HFFc6 (cell line): ENCODE data around the gene WDR53. TPM values are rescaled to one million over a fixed set of nuclear protein-coding genes. Genes with fewer than 3 reads are reported as not detected.
A peak's percentile ranks its signal among the peaks of the same experiment; 100 is the strongest.
"Not testable (repeated sequence)": the region's sequence is repeated elsewhere in the genome, so short reads cannot be mapped to it uniquely, and the experiment has no call there.

Source experiments
- DNase-seq: peaks from one replicate; pipeline ENCODE4 v3.0.0-alpha.2; 2018
- H3K27ac Mint-ChIP-seq: 2 replicates; pipeline ENCODE4 v1.8.0; 2020; ENCODE audit warnings: mild to moderate bottlenecking, mixed read lengths
- H3K27me3 Mint-ChIP-seq: 2 replicates; pipeline ENCODE4 v1.8.0; 2021; ENCODE audit warnings: mild to moderate bottlenecking, moderate library complexity, mixed read lengths; ENCODE audit not compliant: insufficient read depth
- H3K36me3 Mint-ChIP-seq: 2 replicates; pipeline ENCODE4 v1.8.0; 2021; ENCODE audit warnings: low read depth, mixed read lengths
- H3K4me1 Mint-ChIP-seq: 2 replicates; pipeline ENCODE4 v1.8.0; 2020; ENCODE audit warnings: low read depth, mixed read lengths
- H3K4me3 Mint-ChIP-seq: 2 replicates; pipeline ENCODE4 v1.8.0; 2020; ENCODE audit warnings: mild to moderate bottlenecking, moderate library complexity, mixed read lengths
- H3K9me3 Mint-ChIP-seq: 2 replicates; pipeline ENCODE4 v1.8.0; 2020; ENCODE audit warnings: mild to moderate bottlenecking, mixed read lengths
- total RNA-seq, 6 experiments: library from RNA; stranded (reverse); fragmentation: NEBNext Ultra II Directional; extraction: Animal tissue kit (Norgen Biotek cat#: 25700); gene quantifications; 2 replicates in 1 of 6; 3 replicates in 5 of 6; pipeline ENCODE4 v1.2.3, GENCODE V29; 2021
- TF ChIP-seq, protein P1 (sequence below): fragments of 200-600 bp; sonication (generic); IDR thresholded peaks from 2 replicates; pipeline ENCODE4 v1.5.0; 2021; ENCODE audit warnings: antibody characterized with exemption, mild to moderate bottlenecking

Gene WDR53
- total RNA-seq, 6 experiments from 2014 or later, result 6.6 to 10.2 (median 9.1) TPM

DNA sequence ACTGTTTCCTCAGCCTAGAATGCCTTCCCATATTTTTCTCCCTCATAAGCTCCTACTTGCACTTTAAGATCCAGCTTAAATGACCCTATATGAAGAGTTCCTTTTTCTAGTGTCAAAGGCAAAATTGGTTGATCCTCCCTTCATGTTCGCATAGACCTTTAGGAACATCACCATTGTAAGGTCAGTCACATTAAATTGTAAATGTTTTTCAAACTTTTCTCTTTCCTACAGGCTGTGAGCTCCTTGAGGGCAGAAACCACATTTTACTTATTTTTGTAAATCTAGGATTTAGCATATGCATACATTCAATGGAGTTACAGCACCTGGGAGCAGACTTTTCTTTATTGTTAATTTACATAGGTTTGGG, 54.0 kb downstream of the WDR53 start:
- Mint-ChIP-seq H3K9me3 (peaks cover 2% of the 10 kb centered on the region; the same call in 1 of the 2 replicates), H3K4me3 (peak overlapping the region; percentile 3), H3K27me3 (no peaks in the 10 kb centered on the region; the same call in 1 of the 2 replicates), H3K36me3 (peaks cover under 1% of the 10 kb centered on the region; the same call in 1 of the 2 replicates), H3K27ac (no peak overlapping the region; the same call in 1 of the 2 replicates), H3K4me1 (peaks cover 22% of the 10 kb centered on the region)
- TF ChIP-seq, protein P1, sequence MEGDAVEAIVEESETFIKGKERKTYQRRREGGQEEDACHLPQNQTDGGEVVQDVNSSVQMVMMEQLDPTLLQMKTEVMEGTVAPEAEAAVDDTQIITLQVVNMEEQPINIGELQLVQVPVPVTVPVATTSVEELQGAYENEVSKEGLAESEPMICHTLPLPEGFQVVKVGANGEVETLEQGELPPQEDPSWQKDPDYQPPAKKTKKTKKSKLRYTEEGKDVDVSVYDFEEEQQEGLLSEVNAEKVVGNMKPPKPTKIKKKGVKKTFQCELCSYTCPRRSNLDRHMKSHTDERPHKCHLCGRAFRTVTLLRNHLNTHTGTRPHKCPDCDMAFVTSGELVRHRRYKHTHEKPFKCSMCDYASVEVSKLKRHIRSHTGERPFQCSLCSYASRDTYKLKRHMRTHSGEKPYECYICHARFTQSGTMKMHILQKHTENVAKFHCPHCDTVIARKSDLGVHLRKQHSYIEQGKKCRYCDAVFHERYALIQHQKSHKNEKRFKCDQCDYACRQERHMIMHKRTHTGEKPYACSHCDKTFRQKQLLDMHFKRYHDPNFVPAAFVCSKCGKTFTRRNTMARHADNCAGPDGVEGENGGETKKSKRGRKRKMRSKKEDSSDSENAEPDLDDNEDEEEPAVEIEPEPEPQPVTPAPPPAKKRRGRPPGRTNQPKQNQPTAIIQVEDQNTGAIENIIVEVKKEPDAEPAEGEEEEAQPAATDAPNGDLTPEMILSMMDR, result no peak
- no peak for DNase-seq

DNA sequence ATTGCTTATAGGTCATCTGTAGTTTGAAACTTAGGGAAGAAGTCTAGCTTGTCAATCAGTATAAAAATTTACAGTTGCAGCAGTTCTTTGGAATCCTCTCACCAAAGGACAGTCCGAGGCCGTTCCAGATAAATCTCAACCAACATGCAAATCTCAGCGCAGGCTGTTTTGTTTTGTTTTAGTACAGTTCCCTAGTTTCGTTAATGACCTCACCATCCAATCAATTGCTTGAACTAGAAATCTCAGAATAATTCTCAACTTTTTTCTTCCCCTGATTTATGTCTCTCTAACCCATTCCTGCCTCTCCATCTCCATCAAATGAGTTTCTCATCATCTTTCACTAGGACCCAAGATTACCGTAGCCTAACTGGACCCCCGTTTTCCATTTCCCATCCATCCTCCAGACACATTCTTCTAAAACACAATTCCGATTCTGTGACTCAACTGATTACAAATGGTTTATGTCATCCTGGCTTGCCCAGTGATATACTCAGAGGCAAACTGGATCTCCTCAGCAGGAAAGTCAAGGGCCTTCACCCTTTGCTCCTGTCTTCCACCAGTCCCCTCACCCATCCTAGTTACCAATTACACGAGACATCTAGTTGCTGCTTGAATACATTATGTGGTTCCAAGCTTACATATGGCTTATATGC, 54.5 kb downstream of the WDR53 start:
- Mint-ChIP-seq H3K36me3 (no peaks in the 10 kb centered on the region), H3K4me1 (peaks cover 17% of the 10 kb centered on the region), H3K9me3 (no peaks in the 10 kb centered on the region), H3K27ac (peak overlapping the region; percentile 6), H3K27me3 (no peaks in the 10 kb centered on the region; the same call in 1 of the 2 replicates), H3K4me3 (peak overlapping the region; percentile 3)
- DNase-seq, result peak; percentile 31
- TF ChIP-seq, protein P1, result no peak

DNA sequence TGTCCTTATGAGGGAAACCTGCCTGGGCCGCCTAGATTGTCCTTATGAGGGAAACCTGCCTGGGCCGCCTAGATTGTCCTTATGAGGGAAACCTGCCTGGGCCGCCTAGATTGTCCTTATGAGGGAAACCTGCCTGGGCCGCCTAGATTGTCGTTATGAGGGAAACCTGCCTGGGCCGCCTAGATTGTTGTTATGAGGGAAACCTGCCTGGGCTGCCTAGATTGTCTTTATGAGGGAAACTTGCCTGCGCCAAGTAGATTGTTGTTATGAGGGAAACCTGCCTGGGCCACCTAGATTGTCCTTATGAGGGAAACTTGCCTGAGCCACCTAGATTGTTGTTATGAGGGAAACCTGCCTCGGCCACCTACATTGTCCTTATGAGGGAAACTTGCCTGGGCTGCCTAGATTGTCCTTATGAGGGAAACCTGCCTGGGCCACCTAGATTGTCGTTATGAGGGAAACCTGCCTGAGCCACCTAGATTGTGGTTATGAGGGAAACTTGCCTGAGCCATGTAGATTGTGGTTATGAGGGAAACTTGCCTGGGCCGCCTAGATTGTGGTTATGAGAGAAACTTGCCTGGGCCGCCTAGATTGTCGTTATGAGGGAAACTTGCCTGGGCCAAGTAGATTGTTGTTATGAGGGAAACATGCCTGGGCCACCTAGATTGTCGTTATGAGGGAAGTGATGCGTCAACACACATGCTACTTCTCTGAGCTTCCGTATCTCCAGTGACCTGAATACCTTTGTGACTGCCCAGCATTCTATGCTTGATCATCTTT, 56.5 kb downstream of the WDR53 start:
- not testable (repeated sequence) for DNase-seq, H3K27me3 Mint-ChIP-seq, H3K27ac Mint-ChIP-seq, H3K9me3 Mint-ChIP-seq, H3K36me3 Mint-ChIP-seq, H3K4me3 Mint-ChIP-seq
- H3K4me1 Mint-ChIP-seq, result peaks cover 17% of the 10 kb centered on the region

DNA sequence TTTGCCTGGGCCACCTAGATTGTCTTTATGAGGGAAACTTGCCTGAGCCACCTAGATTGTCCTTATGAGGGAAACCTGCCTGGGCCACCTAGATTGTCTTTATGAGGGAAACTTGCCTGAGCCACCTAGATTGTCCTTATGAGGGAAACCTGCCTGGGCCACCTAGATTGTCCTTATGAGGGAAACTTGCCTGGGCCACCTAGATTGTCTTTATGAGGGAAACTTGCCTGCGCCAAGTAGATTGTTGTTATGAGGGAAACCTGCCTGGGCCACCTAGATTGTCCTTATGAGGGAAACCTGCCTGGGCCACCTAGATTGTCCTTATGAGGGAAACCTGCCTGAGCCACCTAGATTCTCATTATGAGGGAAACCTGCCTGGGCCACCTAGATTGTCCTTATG, 57.2 kb downstream of the WDR53 start:
- not testable (repeated sequence) for H3K9me3 Mint-ChIP-seq, H3K4me3 Mint-ChIP-seq, H3K27me3 Mint-ChIP-seq, H3K27ac Mint-ChIP-seq, DNase-seq, H3K36me3 Mint-ChIP-seq
- H3K4me1 Mint-ChIP-seq, result peaks cover 17% of the 10 kb centered on the region

DNA sequence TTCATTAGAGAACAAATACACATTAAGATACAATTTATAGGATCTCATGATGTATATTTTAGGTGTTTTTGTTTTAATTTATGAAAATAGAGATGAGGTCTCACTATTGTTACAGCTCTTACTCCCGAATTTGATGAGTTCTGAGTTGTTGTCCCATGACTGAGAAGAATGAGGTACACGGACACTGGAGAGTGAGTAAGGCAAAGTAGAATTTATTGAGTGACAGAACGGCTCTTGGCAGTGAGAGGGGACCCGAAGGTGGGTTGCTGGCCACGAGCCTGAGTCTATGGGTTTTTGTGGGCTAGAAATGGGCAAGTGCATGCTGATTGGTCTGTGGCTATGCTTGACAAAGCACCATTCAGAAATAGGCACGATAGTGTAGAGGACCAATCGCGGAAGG, 61.7 kb downstream of the WDR53 start:
- DNase-seq, result no peak
- TF ChIP-seq, protein P1, result no peak

DNA sequence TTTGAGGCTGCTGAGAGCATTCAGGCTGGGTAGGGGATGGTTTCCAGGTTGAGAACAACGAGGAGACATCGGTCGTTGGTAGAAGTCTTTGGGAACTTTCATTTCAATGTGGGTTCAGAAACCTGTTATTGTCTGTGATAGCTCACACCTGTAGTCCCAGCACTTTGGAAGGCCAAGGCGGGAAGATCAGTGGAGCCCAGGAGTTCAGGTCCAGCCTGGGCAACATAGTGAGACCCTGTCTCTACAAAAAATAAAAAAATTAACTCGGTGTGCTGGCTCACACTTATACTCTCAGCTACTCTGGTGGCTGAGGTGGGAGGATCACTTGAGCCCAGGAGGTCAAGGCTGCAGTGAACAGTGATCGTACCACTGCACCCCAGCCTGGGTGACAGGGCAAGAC, 63.8 kb downstream of the WDR53 start:
- Mint-ChIP-seq H3K9me3 (peaks cover 4% of the 10 kb centered on the region; the same call in 1 of the 2 replicates), H3K36me3 (peaks cover 27% of the 10 kb centered on the region), H3K4me1 (peaks cover 19% of the 10 kb centered on the region), H3K4me3 (peak overlapping the region; percentile 99; the same call in 1 of the 2 replicates), H3K27ac (peak overlapping the region; percentile 42; the same call in 1 of the 2 replicates), H3K27me3 (peaks cover 4% of the 10 kb centered on the region)
- no peak for DNase-seq
- TF ChIP-seq, protein P1, result no peak

More for the DNA sequence above, 61.7 kb downstream of the WDR53 start:
- Mint-ChIP-seq H3K4me1 (peaks cover 8% of the 10 kb centered on the region; the same call in 1 of the 2 replicates), H3K27me3 (peaks cover 4% of the 10 kb centered on the region), H3K4me3 (no peak overlapping the region), H3K27ac (no peak overlapping the region), H3K9me3 (peaks cover 4% of the 10 kb centered on the region; the same call in 1 of the 2 replicates), H3K36me3 (peaks cover 11% of the 10 kb centered on the region; the same call in 1 of the 2 replicates)

Other genes starting within 250 kb of the WDR53 start
- gene TM4SF19, start 230.2 kb downstream of the WDR53 start, total RNA-seq, result under 1 TPM in 4 of 6 experiments, not detected in 2; 0.14 to 0.89 (median 0.64) TPM
- 10 to 100 TPM; 57.8 to 67.0 (median 62.2) TPM for gene UBXN7, start 136.1 kb downstream of the WDR53 start, total RNA-seq
- gene RNF168, start 64.8 kb downstream of the WDR53 start, total RNA-seq, result 10 to 100 TPM; 11.6 to 16.5 (median 15.5) TPM
- gene SMCO1, start 53.2 kb downstream of the WDR53 start, total RNA-seq, result not detected
- 1 to 10 TPM; 7.0 to 9.5 (median 8.1) TPM for gene FBXO45, start 106 bp upstream of the WDR53 start, total RNA-seq
- gene NRROS, start 71.1 kb upstream of the WDR53 start, total RNA-seq, result under 1 TPM in 5 of 6 experiments, not detected in 1; 0.07 to 0.23 (median 0.13) TPM
- 1 to 10 TPM; 1.9 to 2.6 (median 2.1) TPM for gene CEP19, start 143.7 kb upstream of the WDR53 start, total RNA-seq
- 10 to 100 TPM; 19.6 to 25.0 (median 24.2) TPM for gene PIGX, start 143.8 kb upstream of the WDR53 start, total RNA-seq
- 10 to 100 TPM; 63.9 to 78.0 (median 69.4) TPM for gene PAK2, start 171.3 kb upstream of the WDR53 start, total RNA-seq